GM19328 (cell line): ENCODE measurements around the gene KRCC1.

ENCODE experiments used
- ATAC-seq: cut with Tn5 transposase; IDR thresholded peaks from one replicate; pipeline ENCODE4 v1.9.1; 2021; ENCODE audit warnings: mild to moderate bottlenecking, moderate library complexity; ENCODE audit not compliant: unreplicated experiment

The KRCC1 gene

GRCh38 chr2:88077080-88077479, 21.5 kb upstream of the KRCC1 start:
- ATAC-seq, result no peak

GRCh38 chr2:88074854-88075292, 19.3 kb upstream of the KRCC1 start:
- no peak for ATAC-seq

- ATAC-seq, result no peak
These were observed 18.6 kb upstream of the KRCC1 start for GRCh38 chr2:88074150-88074549.

GRCh38 chr2:88071365-88071764, 15.8 kb upstream of the KRCC1 start:
- ATAC-seq, result no peak

- ATAC-seq, result no peak
These were observed 14.5 kb upstream of the KRCC1 start for GRCh38 chr2:88070055-88070454.

- ATAC-seq, result no peak
These were observed 13.5 kb upstream of the KRCC1 start for GRCh38 chr2:88069117-88069516.

GRCh38 chr2:88068044-88068443, 12.5 kb upstream of the KRCC1 start:
- ATAC-seq, result no peak

GRCh38 chr2:88067598-88067997, 12.0 kb upstream of the KRCC1 start, which contains the start of gene SMYD1:
TSS of gene SMYD1 (plus strand) at chr2:88067825. CDS start at chr2:88067865, 40 bp downstream.
- ATAC-seq, result no peak

GRCh38 chr2:88067189-88067588, 11.6 kb upstream of the KRCC1 start:
- ATAC-seq, result no peak

GRCh38 chr2:88066543-88066942, 11.0 kb upstream of the KRCC1 start:
- ATAC-seq, result no peak

- no peak for ATAC-seq
These were observed 5.7 kb upstream of the KRCC1 start for GRCh38 chr2:88061295-88061694.

GRCh38 chr2:88060907-88061275, 5.3 kb upstream of the KRCC1 start:
- no peak for ATAC-seq

- ATAC-seq, result no peak
These were observed 4.7 kb upstream of the KRCC1 start for GRCh38 chr2:88059979-88060906.

- ATAC-seq, result no peak
These were observed 2.6 kb upstream of the KRCC1 start for GRCh38 chr2:88058191-88058590.

GRCh38 chr2:88057437-88057844, 1.9 kb upstream of the KRCC1 start:
- no peak for ATAC-seq

GRCh38 chr2:88054782-88055370, 707 bp downstream of the KRCC1 start:
- ATAC-seq, result no peak

GRCh38 chr2:88053934-88054781, 1.4 kb downstream of the KRCC1 start:
- ATAC-seq, result no peak

- ATAC-seq, result no peak
These were observed 2.3 kb downstream of the KRCC1 start for GRCh38 chr2:88053296-88053695.

GRCh38 chr2:88051792-88052191, 3.8 kb downstream of the KRCC1 start:
- no peak for ATAC-seq

- no peak for ATAC-seq
These were observed 6.0 kb downstream of the KRCC1 start for GRCh38 chr2:88049622-88050021.

- no peak for ATAC-seq
These were observed 7.0 kb downstream of the KRCC1 start for GRCh38 chr2:88048541-88048940.
